HepG2 (cell line): Measurements from ENCODE around the gene MCMBP. TPM values are rescaled to one million over a fixed set of nuclear protein-coding genes. Genes with fewer than 3 reads are reported as not detected.

Experiments
- ARNTL ChIP-seq: sonication (generic); formaldehyde crosslinking; IDR thresholded peaks from 2 replicates; pipeline ENCODE4 v1.4.0; 2020; ENCODE audit warnings: mild to moderate bottlenecking, missing genetic modification reagents
- BATF2 ChIP-seq: sonication (generic); formaldehyde crosslinking; IDR thresholded peaks from 2 replicates; pipeline ENCODE4 v1.8.0; 2022; ENCODE audit warnings: mild to moderate bottlenecking, missing genetic modification reagents, moderate library complexity
- DMAP1 ChIP-seq: IDR thresholded peaks from 2 replicates; pipeline ENCODE4 v1.6.1; 2016
- DRAP1 ChIP-seq: IDR thresholded peaks from 2 replicates; pipeline ENCODE4 v1.6.1; 2016; ENCODE audit warnings: missing genetic modification reagents, missing compliant biosample characterization
- HNF1A ChIP-seq, 2 experiments: sonication (generic) in 1 of 2; formaldehyde crosslinking in 1 of 2; IDR thresholded peaks; 2 replicates each; pipeline versions ENCODE4 v1.4.0 to v1.6.1; 2016 to 2020; ENCODE audit warnings: borderline replicate concordance in 1 of 2, low read depth in 1 of 2, mild to moderate bottlenecking in 1 of 2, missing genetic modification reagents in 1 of 2
- JARID2 ChIP-seq: sonication (generic); formaldehyde crosslinking; IDR thresholded peaks from 2 replicates; pipeline ENCODE4 v1.8.1; 2023; ENCODE audit warnings: missing genetic modification reagents, inconsistent platforms; ENCODE audit not compliant: insufficient replicate concordance
- KAT7 ChIP-seq: IDR thresholded peaks from 2 replicates; pipeline ENCODE4 v1.6.1; 2018; ENCODE audit warnings: borderline replicate concordance, missing compliant biosample characterization
- MAX ChIP-seq: IDR thresholded peaks from 2 replicates; pipeline ENCODE4 v1.6.1; 2012; ENCODE audit warnings: inconsistent platforms
- MEIS2 ChIP-seq: sonication (generic); formaldehyde crosslinking; IDR thresholded peaks from 2 replicates; pipeline ENCODE4 v1.9.0; 2021; ENCODE audit warnings: mild to moderate bottlenecking, missing genetic modification reagents
- POLR2G ChIP-seq: fragments of 200-400 bp; formaldehyde crosslinking; IDR thresholded peaks from 2 replicates; pipeline ENCODE4 v1.6.1; 2018; ENCODE audit warnings: mild to moderate bottlenecking, low read depth, low read length, moderate library complexity
- RBFOX2 ChIP-seq: fragments of 200-400 bp; formaldehyde crosslinking; IDR thresholded peaks from 2 replicates; pipeline ENCODE4 v1.6.1; 2017; ENCODE audit warnings: low read depth, mild to moderate bottlenecking, low read length
- SP140L ChIP-seq: sonication (generic); formaldehyde crosslinking; IDR thresholded peaks from 2 replicates; pipeline ENCODE4 v1.4.0; 2020; ENCODE audit warnings: missing genetic modification reagents, borderline replicate concordance
- SRF ChIP-seq: IDR thresholded peaks from 2 replicates; pipeline ENCODE4 v1.6.1; 2011; ENCODE audit warnings: mild to moderate bottlenecking, low read depth, low read length, moderate library complexity
- ZBTB7A ChIP-seq: sonication (generic); formaldehyde crosslinking; IDR thresholded peaks from 2 replicates; pipeline ENCODE4 v1.8.0; 2022; ENCODE audit warnings: mild to moderate bottlenecking, missing genetic modification reagents
- ZFP41 ChIP-seq: sonication (generic); formaldehyde crosslinking; IDR thresholded peaks from 2 replicates; pipeline ENCODE4 v1.4.0; 2020; ENCODE audit warnings: mild to moderate bottlenecking, missing genetic modification reagents, borderline replicate concordance
- ZFX ChIP-seq: sonication (generic); formaldehyde crosslinking; IDR thresholded peaks from 2 replicates; pipeline ENCODE4 v1.4.0; 2020; ENCODE audit warnings: mild to moderate bottlenecking, low read depth, missing genetic modification reagents, moderate library complexity
- ZNF333 ChIP-seq: sonication (generic); formaldehyde crosslinking; IDR thresholded peaks from 2 replicates; pipeline ENCODE4 v1.4.0; 2020; ENCODE audit warnings: mild to moderate bottlenecking, missing genetic modification reagents, borderline replicate concordance
- ZNF350 ChIP-seq: sonication (generic); formaldehyde crosslinking; IDR thresholded peaks from 2 replicates; pipeline ENCODE4 v1.4.0; 2020; ENCODE audit warnings: mild to moderate bottlenecking, low read depth, missing genetic modification reagents, borderline replicate concordance
- ZNF672 ChIP-seq: sonication (generic); formaldehyde crosslinking; IDR thresholded peaks from 2 replicates; pipeline ENCODE4 v1.8.1; 2022; ENCODE audit warnings: missing genetic modification reagents
- ZSCAN31 ChIP-seq: sonication (generic); formaldehyde crosslinking; IDR thresholded peaks from 2 replicates; pipeline ENCODE4 v1.5.0; 2020; ENCODE audit warnings: low read depth, mild to moderate bottlenecking, missing genetic modification reagents
- polyA plus RNA-seq, 8 experiments: library from polyadenylated mRNA; depleted of rRNA in 3 of 8; stranded (reverse) in 7 of 8; unstranded in 1 of 8; fragments of >200 nt; fragmentation: Illumina TruSeq in 4 of 8; extraction: Trizol in 4 of 8; gene quantifications; 2 replicates each; pipeline versions ENCODE4 v1.2.1 to v1.2.3, GENCODE V29; 2011 to 2016; ENCODE audit warnings: low read depth in 4 of 8, missing spikeins in 1 of 8, mixed read lengths in 1 of 8; ENCODE audit not compliant: insufficient read depth in 1 of 8
- total RNA-seq, 5 experiments: library from RNA; depleted of rRNA; stranded (reverse); fragments of >200 nt; fragmentation: Illumina TruSeq; extraction: Trizol; gene quantifications; 2 replicates each; pipeline ENCODE4 v1.2.3, GENCODE V29; 2016; ENCODE audit warnings: low read depth in 1 of 5
- TF ChIP-seq, protein P1 (sequence below): sonication (generic); formaldehyde crosslinking; IDR thresholded peaks from 2 replicates; pipeline ENCODE4 v1.8.0; 2022; ENCODE audit warnings: mild to moderate bottlenecking, missing genetic modification reagents, moderate library complexity

Gene MCMBP
- total and polyA plus RNA-seq, 2 of the 13 experiments (the other 11 are each of a cell fraction or from before 2014, with no cell fraction given) = 35.7 to 62.4 TPM

GRCh38 chr10:119872860-119873681 is 428 bp upstream of the MCMBP start (continued):
- TF ChIP-seq, protein P1, sequence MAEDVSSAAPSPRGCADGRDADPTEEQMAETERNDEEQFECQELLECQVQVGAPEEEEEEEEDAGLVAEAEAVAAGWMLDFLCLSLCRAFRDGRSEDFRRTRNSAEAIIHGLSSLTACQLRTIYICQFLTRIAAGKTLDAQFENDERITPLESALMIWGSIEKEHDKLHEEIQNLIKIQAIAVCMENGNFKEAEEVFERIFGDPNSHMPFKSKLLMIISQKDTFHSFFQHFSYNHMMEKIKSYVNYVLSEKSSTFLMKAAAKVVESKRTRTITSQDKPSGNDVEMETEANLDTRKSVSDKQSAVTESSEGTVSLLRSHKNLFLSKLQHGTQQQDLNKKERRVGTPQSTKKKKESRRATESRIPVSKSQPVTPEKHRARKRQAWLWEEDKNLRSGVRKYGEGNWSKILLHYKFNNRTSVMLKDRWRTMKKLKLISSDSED = 0 out of 2 replicates have a peak, but pooled peaks have one; percentile 47
- TF ChIP-seq SP140L (CRISPR knock-in tag) = 0 out of 2 replicates have a peak, but pooled peaks have one; percentile 32
- peak; percentile 77 for TF ChIP-seq RBFOX2
- TF ChIP-seq ZNF333 (CRISPR knock-in tag) = no peak
- 0 out of 2 replicates have a peak, but pooled peaks have one; percentile 44 for TF ChIP-seq KAT7 (CRISPR knock-in tag)
- peak; percentile 89 for TF ChIP-seq POLR2G
- no peak for TF ChIP-seq HNF1A (IDR thresholded peaks at IDR 0.05; ENCODE audit: low read depth)
- 0 out of 2 replicates have a peak, but pooled peaks have one; percentile 39 for TF ChIP-seq HNF1A (CRISPR knock-in tag; IDR thresholded peaks at IDR 0.05; ENCODE audit: borderline replicate concordance)
- no peak for TF ChIP-seq ARNTL (CRISPR knock-in tag)
- TF ChIP-seq DRAP1 (CRISPR knock-in tag) = peak; percentile 47
- no peak for TF ChIP-seq BATF2 (CRISPR knock-in tag)
- TF ChIP-seq ZFX = peak; percentile 76
- 0 out of 2 replicates have a peak, but pooled peaks have one; percentile 21 for TF ChIP-seq ZNF350 (CRISPR knock-in tag)
- peak; percentile 23; the same call in 1 of the 2 replicates for TF ChIP-seq ZSCAN31 (CRISPR knock-in tag)
- TF ChIP-seq MAX = peak; percentile 93
- no peak for TF ChIP-seq ZFP41 (CRISPR knock-in tag)
- TF ChIP-seq SRF = no peak
- no peak for TF ChIP-seq ZNF672 (CRISPR knock-in tag)
- 0 out of 2 replicates have a peak, but pooled peaks have one; percentile 40 for TF ChIP-seq ZBTB7A
- peak; percentile 42 for TF ChIP-seq DMAP1 (CRISPR knock-in tag)
- TF ChIP-seq JARID2 (CRISPR knock-in tag) = no peak
- TF ChIP-seq MEIS2 = peak; percentile 58; the same call in 1 of the 2 replicates
